Skeletal muscle cell (primary cell): Measurements from ENCODE around the gene ACTBL2.
A peak's percentile ranks its signal among the peaks of the same experiment; 100 is the strongest.
"Not testable (repeated sequence)": the region's sequence is repeated elsewhere in the genome, so short reads cannot be mapped to it uniquely, and the experiment has no call there.

Experiments
- DNase-seq: peaks from one replicate; pipeline ENCODE4 v3.0.0-alpha.2; 2010; ENCODE audit warnings: low read depth
- H3K4me3 ChIP-seq: 2 replicates; pipeline ENCODE4 v1.5.1; 2011; ENCODE audit warnings: low read depth, mild to moderate bottlenecking, control low read depth, low read length, moderate library complexity

Gene ACTBL2

GRCh38 chr5:57482671-57483106, at the start of gene ACTBL2:
Gene ACTBL2, minus strand, starts transcription at chr5:57482811. Its CDS starts 104 bp downstream, at chr5:57482707.
- H3K4me3 ChIP-seq: no peak within 1 kb of the TSS
- peak; percentile 64 for DNase-seq

- no peak overlapping the region for H3K4me3 ChIP-seq
- no peak for DNase-seq
Measured at GRCh38 chr5:57531333-57531732, 48.7 kb upstream of the ACTBL2 start.

GRCh38 chr5:57529864-57530263, 47.3 kb upstream of the ACTBL2 start:
- H3K4me3 ChIP-seq: no peak overlapping the region
- no peak for DNase-seq

GRCh38 chr5:57527870-57528269, 45.3 kb upstream of the ACTBL2 start:
- DNase-seq: no peak
- H3K4me3 ChIP-seq: no peak overlapping the region

GRCh38 chr5:57524348-57525060, 41.9 kb upstream of the ACTBL2 start:
- DNase-seq: no peak
- no peak overlapping the region for H3K4me3 ChIP-seq

GRCh38 chr5:57522477-57522876, 39.9 kb upstream of the ACTBL2 start:
- not testable (repeated sequence) for H3K4me3 ChIP-seq, DNase-seq

- H3K4me3 ChIP-seq, DNase-seq: not testable (repeated sequence)
Measured at GRCh38 chr5:57518415-57518814, 35.8 kb upstream of the ACTBL2 start.

GRCh38 chr5:57517250-57517649, 34.6 kb upstream of the ACTBL2 start:
- no peak overlapping the region for H3K4me3 ChIP-seq
- no peak for DNase-seq

- DNase-seq: no peak
- no peak overlapping the region for H3K4me3 ChIP-seq
Measured at GRCh38 chr5:57513785-57514184, 31.2 kb upstream of the ACTBL2 start.

GRCh38 chr5:57511321-57511720, 28.7 kb upstream of the ACTBL2 start:
- H3K4me3 ChIP-seq: no peak overlapping the region
- no peak for DNase-seq

GRCh38 chr5:57509501-57510260, 27.1 kb upstream of the ACTBL2 start:
- DNase-seq: no peak
- H3K4me3 ChIP-seq: no peak overlapping the region

- H3K4me3 ChIP-seq: no peak overlapping the region
- no peak for DNase-seq
Measured at GRCh38 chr5:57508211-57508610, 25.6 kb upstream of the ACTBL2 start.

GRCh38 chr5:57505272-57506200, 22.9 kb upstream of the ACTBL2 start:
- no peak for DNase-seq
- no peak overlapping the region for H3K4me3 ChIP-seq

- no peak for DNase-seq
- no peak overlapping the region for H3K4me3 ChIP-seq
Measured at GRCh38 chr5:57504357-57504756, 21.7 kb upstream of the ACTBL2 start.

GRCh38 chr5:57503433-57503832, 20.8 kb upstream of the ACTBL2 start:
- H3K4me3 ChIP-seq: no peak overlapping the region
- no peak for DNase-seq

- H3K4me3 ChIP-seq: no peak overlapping the region
- no peak for DNase-seq
Measured at GRCh38 chr5:57501414-57502201, 19.0 kb upstream of the ACTBL2 start.

GRCh38 chr5:57499262-57500050, 16.8 kb upstream of the ACTBL2 start:
- no peak for DNase-seq

GRCh38 chr5:57497733-57498132, 15.1 kb upstream of the ACTBL2 start:
- H3K4me3 ChIP-seq: no peak overlapping the region
- no peak for DNase-seq

More at GRCh38 chr5:57499262-57500050, 16.8 kb upstream of the ACTBL2 start:
- no peak overlapping the region for H3K4me3 ChIP-seq
